NCI-H2029 treated with DMSO at 0.1 percent for 48 hours (cell line): Measurements from ENCODE around the gene C22orf39.

ENCODE experiments used
- DNase-seq: peaks from one replicate; lab custom pipeline; 2025; lab: John Stamatoyannopoulos, UW

The C22orf39 gene

DNA sequence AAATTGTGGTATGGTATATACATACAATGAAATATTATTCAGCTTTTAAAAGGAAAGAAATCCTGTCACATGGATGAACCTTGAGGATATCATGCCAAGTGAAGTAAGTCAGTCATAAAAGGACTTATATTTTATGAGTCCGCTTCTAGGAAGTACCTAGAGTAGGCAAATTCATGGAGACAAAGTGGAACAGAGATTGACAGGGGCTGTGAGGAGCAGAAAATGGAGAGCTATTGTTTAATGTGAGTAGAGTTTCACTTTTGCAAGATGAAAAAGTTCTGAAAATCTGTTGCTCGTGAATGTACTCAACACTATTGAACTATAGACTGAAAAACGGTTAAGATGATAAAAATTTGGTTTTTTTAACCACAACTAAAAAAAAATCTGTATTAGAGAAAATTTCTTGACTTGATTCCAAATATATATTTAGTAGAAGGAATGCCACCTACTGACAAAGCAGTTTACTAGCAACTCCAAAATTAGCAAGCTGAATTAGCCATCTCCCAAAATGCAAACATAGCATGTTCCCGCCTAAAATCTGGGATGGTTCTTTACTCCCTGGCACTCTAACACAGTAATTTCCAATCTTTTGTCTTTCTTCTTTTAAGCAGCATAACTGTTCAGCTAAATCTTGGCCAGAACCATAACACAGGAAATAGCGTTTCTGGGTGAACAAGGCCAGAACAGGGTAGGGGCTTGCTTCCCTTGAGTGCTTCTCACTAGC is 30.0 kb upstream of the C22orf39 start:
- no peak for DNase-seq

DNA sequence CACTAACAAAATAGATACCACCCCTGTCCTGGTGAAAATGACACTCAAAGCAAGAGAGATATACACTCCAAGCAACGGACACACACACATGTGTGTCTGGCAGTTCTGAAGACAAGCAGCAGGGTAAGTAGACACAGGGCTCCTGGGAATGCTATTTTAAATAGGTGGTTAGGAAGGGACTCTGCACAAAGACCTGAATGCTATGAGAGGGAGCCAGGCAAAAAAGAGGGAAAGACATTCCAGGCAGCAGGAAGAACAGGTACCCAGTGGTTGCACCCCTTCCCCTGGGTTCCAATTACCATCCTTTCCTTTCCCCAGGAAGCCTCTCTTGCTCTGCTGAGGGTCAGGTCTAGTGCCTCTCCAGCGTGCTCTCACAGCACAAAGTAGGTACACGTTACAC is 28.5 kb upstream of the C22orf39 start:
- DNase-seq, result no peak

DNA sequence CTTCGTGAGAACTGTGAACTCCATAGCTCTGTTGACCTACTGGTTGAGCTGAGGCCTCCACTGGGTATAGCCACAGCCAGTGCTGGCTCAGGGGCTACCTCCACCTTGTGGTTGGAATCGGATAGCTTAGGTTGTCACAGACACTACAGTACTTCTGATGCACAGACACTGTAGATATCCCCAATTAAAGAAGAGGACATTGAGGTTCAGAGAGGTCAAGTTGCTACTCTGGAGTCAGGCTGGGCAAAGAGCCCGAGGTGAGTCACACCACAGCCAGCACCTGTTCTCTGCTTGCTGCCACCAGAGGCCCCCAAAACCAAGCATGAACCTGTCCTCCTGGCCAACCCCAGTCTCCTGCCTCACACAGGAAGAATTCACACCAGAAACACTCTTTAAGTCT is 26.1 kb upstream of the C22orf39 start:
- DNase-seq, result no peak

DNA sequence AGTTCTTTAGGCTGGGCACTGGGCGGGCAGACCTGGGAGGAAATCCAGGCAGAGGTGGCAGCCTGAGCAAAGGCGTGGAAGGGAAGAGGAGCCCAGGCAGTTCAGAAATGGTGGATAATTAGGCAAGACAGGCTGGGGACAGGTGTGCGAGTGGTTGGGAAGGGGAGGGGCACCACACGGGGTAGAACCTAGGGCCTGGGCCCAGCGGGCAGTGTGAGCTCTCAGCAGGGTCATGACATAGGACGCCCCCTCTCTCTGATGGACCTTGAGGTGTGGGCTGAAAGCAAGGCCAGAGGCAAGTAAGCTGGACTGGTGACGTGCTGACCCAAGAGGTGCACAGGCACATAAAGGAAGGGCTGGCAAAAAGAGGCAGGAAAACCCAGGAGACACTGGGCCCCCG is 24.7 kb upstream of the C22orf39 start:
- DNase-seq, result no peak

DNA sequence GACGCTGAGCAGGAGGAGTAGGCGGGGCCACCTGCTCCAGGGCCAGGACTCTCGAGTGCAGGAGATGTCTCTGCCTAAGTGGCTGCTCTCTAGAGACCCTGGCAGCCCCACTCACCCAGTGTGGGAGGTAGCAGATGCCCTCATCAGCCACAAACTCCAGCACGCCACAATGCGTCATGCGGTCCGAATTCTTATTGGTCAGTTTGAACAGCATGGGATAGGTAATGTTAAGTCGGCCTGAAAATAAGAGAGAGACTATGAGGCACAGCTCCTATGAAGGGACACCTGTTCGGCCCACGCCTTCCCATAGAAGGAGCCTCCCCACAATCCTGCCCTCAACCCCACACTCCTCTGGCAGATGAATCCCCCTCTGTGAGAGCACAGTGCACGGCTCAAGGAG is 24.1 kb upstream of the C22orf39 start:
- no peak for DNase-seq

DNA sequence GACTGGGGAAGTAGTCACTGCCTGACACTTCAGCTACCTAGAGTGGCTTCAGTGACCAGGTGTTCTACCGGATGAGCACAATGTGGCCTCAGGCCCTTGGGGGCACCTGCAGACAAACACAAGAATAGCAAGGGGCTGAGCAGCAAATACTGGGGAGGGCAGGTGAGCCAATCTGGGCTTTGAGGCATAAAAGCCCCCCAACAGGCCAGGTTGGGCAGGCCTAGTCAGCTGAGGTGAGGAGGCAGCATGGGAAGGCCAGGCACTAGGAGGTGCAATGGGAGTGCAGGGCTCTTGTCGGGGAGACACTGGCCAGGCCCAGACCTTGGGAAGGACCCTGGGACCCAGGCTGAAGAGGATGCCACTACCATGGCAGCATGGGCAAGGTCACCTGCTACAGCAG is 22.5 kb upstream of the C22orf39 start:
- no peak for DNase-seq

DNA sequence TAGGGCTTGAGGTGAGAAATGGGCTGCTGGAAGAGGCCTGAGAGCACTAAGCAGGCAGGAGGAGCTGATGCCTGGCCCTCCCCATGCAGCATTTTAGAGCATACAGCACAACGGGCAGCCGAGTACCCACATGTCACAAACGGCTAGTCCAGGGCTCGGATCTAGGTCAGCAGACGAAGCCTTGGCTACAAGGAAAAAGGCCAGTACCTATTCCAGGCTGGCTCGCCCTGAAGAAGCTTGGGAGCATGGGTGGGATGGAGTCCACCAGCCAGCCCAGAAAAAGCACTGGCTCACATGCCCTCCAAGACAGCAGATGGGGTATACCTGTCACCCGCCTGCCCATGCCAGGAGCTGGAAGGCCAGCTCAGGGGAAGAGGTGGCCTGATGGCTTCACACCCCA is 21.9 kb upstream of the C22orf39 start:
- DNase-seq, result no peak

DNA sequence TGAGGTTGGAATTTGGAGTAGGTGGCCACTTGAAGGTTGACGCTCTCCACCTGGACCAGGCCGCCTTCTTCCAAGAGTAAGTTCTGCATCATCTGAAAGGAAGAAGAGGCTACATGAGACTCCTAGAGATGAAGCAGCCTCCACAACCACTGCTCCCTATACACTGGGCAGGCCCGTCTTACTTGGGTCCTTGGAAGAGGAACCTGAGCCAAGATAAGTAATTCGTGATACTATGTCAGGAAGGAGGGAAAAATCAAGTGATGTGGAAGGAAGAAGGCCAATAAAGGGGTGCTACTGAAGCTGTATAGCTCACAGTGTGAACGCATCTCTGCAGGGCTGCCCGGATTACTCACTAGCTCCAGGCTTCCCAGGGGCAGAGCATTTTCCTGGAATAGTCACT is 20.4 kb upstream of the C22orf39 start:
- no peak for DNase-seq

DNA sequence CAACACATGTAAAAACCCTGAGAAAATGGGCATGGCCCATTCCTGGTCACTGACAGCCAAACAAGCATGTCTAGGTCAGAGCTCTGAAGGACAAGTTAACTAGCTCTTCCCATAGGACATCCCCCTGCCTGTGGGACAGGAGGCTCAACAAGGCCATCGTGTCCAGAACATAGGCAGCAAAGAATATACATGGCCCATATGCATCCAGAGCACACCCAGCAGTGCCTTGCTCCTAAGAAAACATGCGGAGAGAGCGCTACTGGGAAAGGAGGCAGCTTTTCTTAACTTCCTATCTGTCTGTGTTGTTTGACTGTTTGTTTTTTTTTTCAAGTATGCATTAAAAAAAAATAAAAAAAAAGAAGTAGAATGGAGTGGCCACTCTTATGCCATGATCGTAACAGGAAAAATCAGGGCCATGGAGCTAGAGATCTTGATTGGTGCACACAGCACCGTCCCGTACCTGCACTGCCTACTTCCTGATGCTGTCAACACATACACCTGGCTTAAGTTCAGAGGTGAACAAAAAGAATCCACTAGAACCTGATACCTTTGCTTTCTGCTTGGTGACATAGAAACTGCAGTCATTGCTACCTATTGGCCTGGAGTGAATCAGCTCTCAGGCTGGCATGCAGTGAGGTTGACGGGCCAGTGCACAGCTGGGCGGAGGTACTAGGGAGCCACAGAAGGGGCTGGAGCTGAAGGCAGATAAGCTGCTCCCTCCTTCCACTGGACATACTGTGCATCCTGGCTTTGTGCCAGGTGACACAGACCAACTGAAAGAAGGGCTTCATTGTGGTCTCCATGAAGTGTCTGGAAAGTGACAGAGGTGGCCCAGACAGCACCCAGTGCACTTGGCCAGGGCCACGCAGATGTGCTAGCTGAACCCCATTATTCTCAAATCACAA is 19.6 kb upstream of the C22orf39 start:
- DNase-seq, result no peak

DNA sequence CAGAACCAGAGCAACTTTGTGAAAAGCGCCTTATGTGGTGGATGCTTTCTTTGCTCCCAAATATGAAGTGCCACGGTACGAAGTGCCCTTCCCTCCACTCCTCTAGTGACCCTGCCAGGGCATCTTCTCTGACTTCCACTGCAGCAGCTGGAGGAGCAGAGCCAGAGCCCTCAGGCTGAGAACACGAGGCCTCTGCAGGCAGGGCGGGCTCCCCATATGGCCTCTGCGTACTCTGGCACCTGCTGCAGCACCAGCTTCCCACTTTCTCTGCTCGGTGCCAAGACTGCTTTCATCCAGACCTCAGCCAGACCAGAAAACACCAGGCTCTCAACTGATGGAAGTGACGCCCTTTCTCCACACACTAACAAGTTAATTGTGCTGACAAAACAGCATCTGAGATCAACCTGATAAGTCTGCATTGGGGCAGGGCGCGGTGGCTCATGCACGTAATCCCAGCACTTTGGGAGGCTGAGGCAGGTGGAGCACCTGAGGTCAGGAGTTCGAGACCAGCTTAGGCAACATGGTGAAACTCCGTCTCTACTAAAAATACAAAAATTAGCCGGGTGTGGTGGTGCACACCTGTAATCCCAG is 18.7 kb upstream of the C22orf39 start:
- no peak for DNase-seq

DNA sequence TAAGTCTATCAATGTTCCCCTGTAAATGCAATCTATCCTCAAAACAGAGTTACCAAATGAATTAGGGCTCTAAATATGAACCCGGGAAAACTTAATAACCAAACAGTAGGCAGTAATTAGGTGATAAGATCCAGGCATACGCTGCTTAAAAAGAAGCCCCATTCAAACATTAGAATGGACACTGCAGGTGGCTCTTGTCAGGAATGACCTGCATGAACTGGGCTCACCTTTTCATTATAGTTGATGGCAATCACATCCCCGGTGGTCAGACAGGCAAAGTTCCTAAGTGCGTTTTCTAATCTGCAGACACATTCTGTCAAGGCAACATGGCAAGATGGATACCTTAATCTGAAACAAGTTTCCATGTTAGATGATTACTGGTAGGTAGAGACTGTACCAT is 17.5 kb upstream of the C22orf39 start:
- no peak for DNase-seq

DNA sequence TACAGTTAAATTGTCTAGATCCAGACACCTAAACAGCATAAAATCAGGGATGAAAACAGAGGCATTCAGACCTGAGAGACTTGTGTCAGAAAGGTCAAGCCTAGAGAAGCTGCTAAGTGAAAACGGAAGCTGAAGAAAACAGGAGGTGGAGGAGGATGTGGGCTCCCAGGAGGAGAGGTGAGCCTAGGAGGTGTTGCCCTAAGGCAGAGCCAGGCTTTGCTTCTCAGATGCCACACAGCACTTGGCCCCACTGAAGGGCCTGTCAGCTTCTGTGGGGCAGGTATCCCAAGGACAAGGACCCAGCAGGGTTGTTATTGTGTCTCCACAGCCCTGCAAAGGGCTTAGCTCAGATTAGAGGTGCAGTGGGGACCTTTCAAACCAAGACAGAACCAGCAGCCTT is 17.0 kb upstream of the C22orf39 start:
- no peak for DNase-seq

DNA sequence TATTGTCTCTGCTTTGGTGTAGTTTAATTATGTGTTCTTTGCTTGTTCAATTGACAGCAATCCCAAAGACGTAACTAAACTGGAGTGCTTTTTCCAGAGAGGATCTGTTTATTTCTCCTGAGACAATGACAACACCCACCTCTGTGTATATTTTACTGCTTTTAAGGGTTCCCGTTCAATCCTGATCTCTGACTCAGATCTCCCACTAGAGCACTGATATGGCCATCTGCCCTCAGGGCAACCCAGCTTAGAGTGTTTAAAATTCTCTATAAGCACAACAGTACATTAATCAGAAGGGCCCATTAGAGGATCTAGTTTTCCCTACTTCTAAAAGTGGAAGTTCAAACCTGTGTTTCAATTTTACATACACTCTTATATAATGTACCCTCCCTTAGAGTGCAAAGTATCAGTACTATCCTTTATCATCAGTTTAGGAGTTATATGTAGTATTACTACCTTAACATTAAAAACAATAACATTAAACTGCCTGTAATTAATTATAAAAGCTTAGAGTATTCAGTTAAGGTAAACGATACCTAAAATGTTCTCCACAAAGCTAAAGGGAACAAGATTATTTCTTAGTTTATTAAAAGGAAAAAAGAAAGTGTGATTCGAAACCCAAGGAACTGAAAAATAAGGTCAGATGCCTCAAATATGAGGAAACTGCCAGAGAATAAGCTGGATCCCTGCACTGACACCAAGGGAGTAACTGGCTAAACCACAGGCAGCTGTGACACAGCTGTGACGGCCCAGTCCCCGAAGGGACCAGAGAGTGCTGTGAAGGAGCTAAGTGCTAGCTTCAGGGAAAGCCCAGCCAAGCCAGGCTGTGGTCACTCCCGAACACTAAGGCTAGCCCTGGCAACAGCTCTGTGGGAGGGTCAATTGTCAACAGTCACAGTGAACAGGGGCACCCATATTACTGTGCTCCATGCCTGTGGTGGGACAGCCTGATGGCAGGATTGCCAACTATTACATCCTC is 16.3 kb upstream of the C22orf39 start:
- DNase-seq, result no peak

DNA sequence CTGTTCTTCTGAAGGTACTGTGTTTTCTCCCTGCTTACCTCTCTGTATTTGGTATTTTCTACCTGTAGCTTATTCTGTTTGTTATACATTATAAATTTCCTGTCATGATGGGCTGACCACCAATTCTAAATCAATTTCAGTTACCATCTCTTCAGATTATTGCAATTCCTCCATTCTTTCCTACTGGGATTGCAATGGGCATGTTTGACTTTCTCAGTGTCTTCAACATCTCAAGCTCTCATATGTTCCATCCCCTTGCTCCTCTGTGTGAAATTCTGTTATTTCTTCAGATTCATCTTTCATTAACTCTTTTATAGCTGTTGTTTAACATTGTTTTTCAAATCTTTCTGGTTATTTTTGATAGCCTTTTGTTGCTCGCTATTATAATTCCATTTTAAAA is 15.5 kb upstream of the C22orf39 start:
- no peak for DNase-seq

DNA sequence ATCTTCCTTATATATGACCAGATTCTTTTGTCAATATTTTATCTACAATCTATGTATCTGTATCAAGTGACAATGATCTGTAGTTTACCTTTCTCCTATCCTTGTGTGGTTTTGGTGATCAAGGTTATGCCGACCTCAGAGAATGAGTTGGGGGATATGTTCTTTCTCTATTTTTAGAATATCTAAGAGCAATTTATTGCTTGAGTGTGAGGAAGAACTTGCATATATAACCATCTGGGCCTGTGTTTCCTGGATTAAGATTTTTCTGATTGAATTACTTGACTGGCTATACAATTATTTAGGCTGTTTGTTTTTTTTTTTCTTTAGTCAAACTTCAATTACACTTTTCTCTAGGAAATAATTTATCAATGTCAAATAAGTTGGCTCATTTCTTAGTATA is 14.0 kb upstream of the C22orf39 start:
- no peak for DNase-seq

DNA sequence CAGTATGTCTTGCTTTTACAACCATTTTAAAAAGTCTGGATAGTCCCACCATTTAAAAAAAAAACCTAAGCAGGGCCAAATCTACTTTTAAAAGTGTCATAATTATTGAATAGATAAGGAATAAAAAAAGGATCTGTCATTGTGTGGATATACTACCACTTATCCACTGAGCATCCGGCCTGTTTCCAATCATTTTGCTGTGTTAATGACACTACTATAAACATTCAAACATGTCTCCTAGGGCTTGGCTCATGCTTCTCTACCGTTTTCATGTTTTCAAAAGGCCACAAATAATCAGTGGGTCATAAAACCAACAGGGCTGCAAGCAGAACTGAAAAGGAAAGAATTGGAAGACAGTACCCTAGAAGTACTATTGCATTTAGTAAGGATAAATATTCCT is 12.5 kb upstream of the C22orf39 start:
- DNase-seq, result no peak

DNA sequence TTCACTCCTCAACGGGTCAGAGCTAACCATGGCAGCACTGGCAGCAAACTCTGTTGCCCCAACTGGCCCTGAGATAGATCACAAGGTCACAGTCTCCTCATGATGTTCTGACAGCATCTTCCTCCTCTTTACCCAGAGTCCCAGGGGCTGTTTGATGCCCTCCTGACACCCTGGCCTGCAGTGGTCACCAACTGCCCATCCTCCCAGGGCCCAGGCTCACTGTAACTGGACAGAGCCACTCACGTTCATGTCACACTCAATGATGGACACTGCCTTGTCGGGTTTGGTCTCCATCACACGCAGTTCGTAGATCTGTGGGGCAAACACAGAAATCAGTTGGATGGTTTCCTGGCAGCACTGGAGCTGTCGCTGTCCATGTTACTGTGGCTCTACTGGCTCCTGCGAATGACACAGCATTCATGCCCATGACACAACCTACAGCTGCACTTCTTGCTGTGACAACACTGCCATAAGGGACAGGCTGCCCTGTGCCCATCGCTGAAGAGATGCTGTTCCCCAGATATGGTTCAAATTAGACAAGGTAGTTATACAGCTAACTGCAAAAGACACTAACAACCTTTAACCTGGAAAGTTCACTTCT is 10.4 kb upstream of the C22orf39 start:
- DNase-seq, result no peak

DNA sequence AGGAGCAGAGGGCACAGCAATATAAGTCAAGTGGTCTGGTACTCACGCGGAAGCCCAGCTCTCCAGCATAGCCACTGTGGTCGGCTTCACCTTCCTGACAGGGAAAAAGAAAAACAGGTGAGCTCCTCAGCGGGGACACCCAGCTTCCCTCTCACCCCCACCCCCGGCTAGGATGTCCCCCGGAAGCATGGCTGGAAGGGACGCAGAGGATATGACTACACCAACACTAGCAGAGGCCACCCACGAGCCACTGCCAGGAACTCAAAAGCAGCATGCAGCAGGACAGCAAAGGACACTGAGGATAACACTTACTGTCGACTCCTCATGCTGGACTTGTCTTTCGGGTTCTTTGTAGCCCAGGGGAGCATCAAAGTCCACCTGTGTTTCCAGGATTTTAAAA is 9.0 kb upstream of the C22orf39 start:
- DNase-seq, result no peak

DNA sequence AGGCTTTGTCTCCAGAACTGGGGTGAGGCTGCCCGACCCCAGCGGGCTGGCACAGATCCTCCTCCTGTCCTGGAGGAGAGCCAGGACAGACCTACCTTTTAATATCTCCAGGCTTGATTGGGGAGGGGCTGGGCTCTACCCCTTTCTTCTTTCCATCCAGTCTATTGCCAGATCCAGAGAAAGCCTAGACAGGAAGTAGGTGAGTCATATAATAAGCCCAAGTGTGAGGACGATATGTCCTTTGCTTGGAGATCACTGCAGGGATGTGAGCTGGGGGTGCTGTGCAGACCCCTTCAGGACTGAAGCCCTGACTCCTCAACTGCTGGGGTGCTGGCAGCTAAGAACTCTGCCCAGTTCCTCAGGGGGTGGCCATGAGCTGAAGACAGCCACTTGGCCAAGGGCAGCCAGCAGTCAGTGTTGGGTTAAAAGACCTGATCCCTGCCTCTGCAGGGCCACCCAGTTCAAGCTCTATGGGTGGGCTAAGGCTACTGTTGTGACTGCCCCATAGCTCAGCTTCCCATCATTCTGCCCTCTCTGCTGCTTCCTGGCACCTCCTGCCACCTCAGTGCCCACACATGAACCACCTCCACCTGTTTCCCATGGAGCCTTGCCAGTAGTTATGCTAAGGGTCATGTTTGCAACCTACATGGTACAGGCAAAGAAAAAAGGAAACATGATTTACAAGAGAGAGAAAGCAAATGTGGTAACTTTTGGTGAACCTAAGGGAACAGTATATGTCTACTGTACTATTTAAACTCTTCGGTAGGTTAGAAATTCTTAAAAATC is 8.3 kb upstream of the C22orf39 start:
- DNase-seq, result no peak

DNA sequence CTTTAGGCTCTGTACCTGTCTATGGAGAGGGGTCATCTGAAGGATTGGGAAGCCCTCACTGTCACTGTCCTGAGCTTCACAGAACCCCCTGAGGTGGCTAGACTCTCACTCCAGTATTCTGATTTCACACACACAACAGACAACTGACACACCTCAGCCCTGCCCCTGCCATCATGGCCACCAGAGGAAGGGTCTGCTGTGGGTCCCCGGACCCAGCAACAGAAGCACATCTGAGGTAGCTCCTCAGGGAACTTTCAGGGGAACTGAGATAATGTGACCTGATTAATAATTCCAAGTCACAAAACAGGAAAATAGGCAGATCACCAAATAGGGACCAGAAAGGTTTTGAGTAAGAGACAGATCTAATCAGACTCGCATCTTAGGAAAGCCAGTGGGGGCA is 7.5 kb upstream of the C22orf39 start:
- DNase-seq, result no peak

DNA sequence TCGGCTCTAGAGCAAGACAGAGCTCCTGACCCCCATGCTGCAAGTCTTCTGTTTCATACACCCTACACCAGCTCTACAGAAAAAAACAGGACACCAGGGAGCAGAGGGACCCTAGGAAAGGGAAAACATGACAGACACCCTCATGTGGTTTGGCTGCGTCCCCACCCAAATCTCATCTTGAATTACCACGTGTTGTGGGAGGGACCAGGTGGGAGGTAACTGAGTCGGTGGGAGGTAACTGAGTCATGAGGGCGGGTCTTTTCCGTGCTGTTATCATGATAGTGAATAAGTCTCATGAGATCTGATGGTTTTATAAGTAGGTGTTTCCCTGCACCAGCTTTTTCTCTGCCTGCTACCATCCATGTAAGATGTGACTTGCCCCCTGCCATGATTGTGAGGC is 6.6 kb upstream of the C22orf39 start:
- DNase-seq, result no peak
